Measurements from ENCODE around the gene CPEB3.

DNA sequence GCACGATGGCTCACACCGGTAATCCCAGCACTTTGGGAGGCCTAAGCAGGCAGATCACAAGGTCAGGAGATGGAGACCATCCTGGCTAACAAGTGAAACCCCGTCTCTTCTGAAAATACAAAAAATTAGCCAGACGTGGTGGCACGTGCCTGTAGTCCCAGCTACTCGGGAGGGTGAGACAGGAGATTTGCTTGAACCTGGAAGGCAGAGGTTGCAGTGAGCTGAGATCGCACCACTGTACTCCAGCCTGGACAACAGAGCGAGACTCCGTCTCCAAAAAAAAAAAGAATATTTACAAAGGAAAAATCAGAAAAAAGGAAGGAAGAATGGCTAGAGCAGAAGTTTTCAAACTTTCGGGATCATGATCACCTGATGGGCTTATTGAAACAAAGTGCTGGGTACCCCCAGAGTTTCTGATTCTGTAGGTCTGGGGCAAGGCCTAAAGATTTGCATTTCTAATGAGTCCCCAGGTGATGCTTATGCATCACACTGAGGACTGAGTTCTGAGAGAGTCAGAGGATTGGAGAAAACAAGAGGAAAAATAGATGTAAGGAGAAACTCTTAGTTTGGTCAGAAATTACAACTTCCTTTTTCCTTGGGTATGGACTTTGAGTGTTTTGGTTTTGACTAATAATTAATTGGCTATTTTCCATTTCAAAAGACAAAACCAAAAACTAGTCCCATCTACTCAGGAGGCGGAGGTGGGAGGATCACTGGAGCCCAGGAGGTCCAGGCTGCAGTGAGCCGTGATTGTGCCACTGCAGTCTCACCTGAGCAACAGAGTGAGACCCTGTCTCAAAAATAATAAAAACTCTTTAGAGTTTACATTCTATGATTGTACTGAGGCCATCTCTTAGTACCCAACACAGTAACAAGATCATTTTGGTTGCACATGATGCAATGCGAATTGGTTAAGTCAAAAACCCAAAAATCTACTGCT, 14.5 kb upstream of the CPEB3 start:
- TF ChIP-seq POLR2A (IDR thresholded peaks at IDR 0.05), result no peak
- TF ChIP-seq CTCF (IDR thresholded peaks at IDR 0.05), result no peak
- TF ChIP-seq POLR2AphosphoS5 (IDR thresholded peaks at IDR 0.05), result no peak
- TF ChIP-seq EP300 (IDR thresholded peaks at IDR 0.05), result no peak

All from stomach (tissue), 4 donors.